ENCODE measurements around the gene COL9A3. TPM values are rescaled to one million over a fixed set of nuclear protein-coding genes. Genes with fewer than 3 reads are reported as not detected.

Gene COL9A3
- total and polyA plus RNA-seq, 2 of the 8 experiments (the other 6 are each of a cell fraction or from before 2014, with no cell fraction given), result 21.7 to 80.1 TPM

DNA sequence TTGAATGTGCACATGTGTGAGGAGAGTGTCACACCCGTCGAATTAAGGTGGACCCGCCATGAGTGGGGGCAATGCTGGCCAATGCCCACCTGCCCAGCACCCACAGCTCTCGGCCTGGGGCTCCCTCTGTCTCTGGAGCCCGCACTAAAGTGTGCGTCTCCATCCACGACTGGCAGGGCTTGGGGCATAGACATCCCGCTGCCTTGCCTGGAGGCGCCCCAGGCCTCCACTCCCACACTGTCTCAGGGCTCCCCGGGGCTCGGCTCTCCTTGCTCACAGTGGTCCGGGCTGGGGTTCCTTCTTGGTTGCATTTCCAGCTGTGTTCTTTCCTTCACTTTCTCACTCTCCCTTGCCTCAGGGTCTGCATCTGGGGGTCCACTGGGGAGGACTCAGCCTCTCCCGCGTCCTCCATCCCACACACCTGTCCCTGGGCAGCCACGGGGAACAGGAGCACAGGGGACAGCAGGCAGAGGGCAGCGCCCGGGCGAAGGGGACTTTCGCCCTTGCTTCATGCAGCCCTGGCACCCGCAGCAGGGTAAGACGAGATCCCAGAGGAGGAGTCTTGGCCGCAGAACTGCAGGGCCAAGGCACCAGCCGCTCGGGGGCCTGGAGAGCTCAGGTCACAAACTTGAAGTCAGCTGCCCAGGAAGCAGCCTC lies 40.7 kb upstream of the COL9A3 start:
- Histone ChIP-seq H3K4ac (replicated peaks; ENCODE audit: insufficient read length, low read depth, low read length) (peak overlapping the region; percentile 81), H3K14ac (ENCODE audit: insufficient read length) (no peak overlapping the region), H2BK5ac (ENCODE audit: low read depth, low read length) (peak overlapping the region; percentile 41; the same call in 1 of the 2 replicates), H4K8ac (ENCODE audit: extremely low read depth, insufficient read depth, low read length) (peak overlapping the region; percentile 66), H3K27me3 (replicated peaks in 1 of 4; ENCODE audit: control insufficient read depth in 3 of 4, extremely low read depth in 1 of 4, insufficient read depth in 3 of 4, low read length in 3 of 4) (no peaks in the 10 kb centered on the region), H2BK120ac (replicated peaks; ENCODE audit: low read depth, low read length) (peak overlapping the region; percentile 57), H3K56ac (replicated peaks; ENCODE audit: insufficient read length, low read depth, low read length) (peak overlapping the region; percentile 54), H3K4me2 (ENCODE audit: insufficient read depth in 1 of 2, low read depth in 2 of 2, low read length in 2 of 2) (peak overlapping the region in 1 of 2 experiments; percentile 10; a peak in 1 of 4 replicates), H3K4me3 (ENCODE audit: extremely low read depth in 1 of 4, insufficient read depth in 2 of 4, low read depth in 3 of 4, low read length in 4 of 4) (no peak overlapping the region), H3K79me2 (ENCODE audit: control insufficient read depth in 1 of 2, insufficient read depth in 2 of 2, low read length in 2 of 2) (no peaks in the 10 kb centered on the region), H3K18ac (ENCODE audit: extremely low read depth, low read length) (peak overlapping the region; percentile 55; the same call in 1 of the 2 replicates), H2BK15ac (ENCODE audit: low read length) (peak overlapping the region; percentile 19; the same call in 1 of the 2 replicates), H2BK12ac (ENCODE audit: low read depth, low read length) (peak overlapping the region; percentile 60; the same call in 1 of the 2 replicates), H2BK20ac (ENCODE audit: low read length) (peak overlapping the region; percentile 55; the same call in 1 of the 2 replicates), H3K23me2 (ENCODE audit: low read depth, low read length) (no peaks in the 10 kb centered on the region), H3K79me1 (ENCODE audit: low read depth, low read length) (no peaks in the 10 kb centered on the region), H4K20me1 (replicated peaks in 1 of 2; ENCODE audit: control insufficient read depth in 1 of 2, insufficient read depth in 2 of 2, low read length in 2 of 2) (no peaks in the 10 kb centered on the region), H3K9me3 (ENCODE audit: insufficient read depth in 2 of 2, low read depth in 1 of 2, low read length in 1 of 2) (no peaks in the 10 kb centered on the region), H3K36me3 (ENCODE audit: control insufficient read depth in 2 of 4, insufficient read depth in 4 of 4, low read length in 3 of 4) (no peaks in the 10 kb centered on the region), H3K27ac (ENCODE audit: low read depth, low read length) (no peak overlapping the region; the same call in 1 of the 2 replicates), H3K23ac (ENCODE audit: insufficient read length) (no peak overlapping the region), H2AK5ac (ENCODE audit: low read depth, low read length) (no peak overlapping the region), H3K9ac (replicated peaks in 1 of 4; ENCODE audit: extremely low read depth in 1 of 4, low read depth in 3 of 4, low read length in 3 of 4) (no peak overlapping the region), H4K5ac (ENCODE audit: insufficient read length, low read depth, low read length) (peak overlapping the region; percentile 39), H2AFZ (ENCODE audit: low read length) (no peak overlapping the region), H3K4me1 (replicated peaks in 1 of 4; ENCODE audit: control insufficient read depth in 3 of 4, insufficient read depth in 4 of 4, low read length in 3 of 4) (peaks cover 0 to 16% (median 3%) of the 10 kb centered on the region in 4 experiments; a peak in 3 of 7 replicates), H4K91ac (replicated peaks; ENCODE audit: insufficient read length, low read length) (peak overlapping the region; percentile 92)
- 90% methylated on average over 23 of the region's 24 CpGs; no CpG with 5 or more reads in 1 of the 2 experiments for WGBS, 2 experiments (ENCODE audit: extremely low coverage in 1 of 2, insufficient coverage in 1 of 2, insufficient read length in 1 of 2, insufficient replicate concordance in 2 of 2, low coverage in 1 of 2, low lambda C conversion rate in 2 of 2, missing lambda C conversion rate in 1 of 2)
- CTCF ChIA-PET (ENCODE audit: partially characterized antibody), result interaction anchor here (1.5 kb wide), 1 partner anchor 159 kb away, joined by 4 read pairs; no protein-coding TSS in a partner anchor
- FAIRE-seq (no peak), DNase-seq (ENCODE audit: low read depth in 1 of 2, low spot score in 2 of 2) (no peak)
- POLR2A ChIA-PET (ENCODE audit: partially characterized antibody), result no interaction called here
- TF ChIP-seq, protein P1, sequence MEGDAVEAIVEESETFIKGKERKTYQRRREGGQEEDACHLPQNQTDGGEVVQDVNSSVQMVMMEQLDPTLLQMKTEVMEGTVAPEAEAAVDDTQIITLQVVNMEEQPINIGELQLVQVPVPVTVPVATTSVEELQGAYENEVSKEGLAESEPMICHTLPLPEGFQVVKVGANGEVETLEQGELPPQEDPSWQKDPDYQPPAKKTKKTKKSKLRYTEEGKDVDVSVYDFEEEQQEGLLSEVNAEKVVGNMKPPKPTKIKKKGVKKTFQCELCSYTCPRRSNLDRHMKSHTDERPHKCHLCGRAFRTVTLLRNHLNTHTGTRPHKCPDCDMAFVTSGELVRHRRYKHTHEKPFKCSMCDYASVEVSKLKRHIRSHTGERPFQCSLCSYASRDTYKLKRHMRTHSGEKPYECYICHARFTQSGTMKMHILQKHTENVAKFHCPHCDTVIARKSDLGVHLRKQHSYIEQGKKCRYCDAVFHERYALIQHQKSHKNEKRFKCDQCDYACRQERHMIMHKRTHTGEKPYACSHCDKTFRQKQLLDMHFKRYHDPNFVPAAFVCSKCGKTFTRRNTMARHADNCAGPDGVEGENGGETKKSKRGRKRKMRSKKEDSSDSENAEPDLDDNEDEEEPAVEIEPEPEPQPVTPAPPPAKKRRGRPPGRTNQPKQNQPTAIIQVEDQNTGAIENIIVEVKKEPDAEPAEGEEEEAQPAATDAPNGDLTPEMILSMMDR (IDR thresholded peaks at IDR 0.05; ENCODE audit: control extremely low read depth in 1 of 3, insufficient read depth in 1 of 3, low read depth in 1 of 3, low read length in 3 of 3), result no peak
- TF ChIP-seq TAF1 (IDR thresholded peaks at IDR 0.05; ENCODE audit: low read depth, low read length) (no peak), EZH2 (IDR thresholded peaks at IDR 0.05; ENCODE audit: low read depth, low read length, severe bottlenecking) (no peak), BRCA1 (IDR thresholded peaks at IDR 0.05; ENCODE audit: low read depth, low read length) (no peak), SP4 (IDR thresholded peaks at IDR 0.05; ENCODE audit: low read length) (no peak), ASH2L (IDR thresholded peaks at IDR 0.05; ENCODE audit: low read length) (no peak)
- TF ChIP-seq, protein P2, sequence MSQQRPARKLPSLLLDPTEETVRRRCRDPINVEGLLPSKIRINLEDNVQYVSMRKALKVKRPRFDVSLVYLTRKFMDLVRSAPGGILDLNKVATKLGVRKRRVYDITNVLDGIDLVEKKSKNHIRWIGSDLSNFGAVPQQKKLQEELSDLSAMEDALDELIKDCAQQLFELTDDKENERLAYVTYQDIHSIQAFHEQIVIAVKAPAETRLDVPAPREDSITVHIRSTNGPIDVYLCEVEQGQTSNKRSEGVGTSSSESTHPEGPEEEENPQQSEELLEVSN (IDR thresholded peaks at IDR 0.05), result no peak

Data from H1 (cell line).